SH-SY5Y (cell line): ENCODE results near the gene RPL12.

ENCODE experiments used
- GATA2 ChIP-seq: IDR thresholded peaks from 2 replicates; pipeline ENCODE4 v1.6.1; 2011; ENCODE audit warnings: mild to moderate bottlenecking, low read depth, low read length
- GATA3 ChIP-seq: IDR thresholded peaks from 2 replicates; pipeline ENCODE4 v1.6.1; 2011; ENCODE audit warnings: low read depth, mild to moderate bottlenecking, low read length, moderate library complexity

Gene RPL12

DNA sequence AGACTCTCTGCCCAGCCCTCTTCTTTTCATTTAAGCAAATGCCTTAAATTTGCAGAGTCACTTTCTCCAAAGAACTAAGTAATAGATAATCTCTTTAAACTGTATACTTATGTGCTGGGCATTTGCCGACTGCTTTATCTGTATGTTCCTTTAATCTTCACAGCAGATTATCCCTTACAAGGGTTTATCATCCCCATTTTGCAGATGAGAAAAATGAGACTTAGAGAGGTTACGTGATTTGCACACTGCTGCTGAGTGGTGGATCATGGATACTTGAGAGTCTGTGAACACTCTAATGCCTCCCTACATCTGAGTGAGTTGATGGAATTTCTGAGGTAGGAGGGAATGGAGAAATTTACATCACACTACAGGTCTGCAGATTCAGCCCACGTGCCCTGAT is 22.9 kb downstream of the RPL12 start:
- TF ChIP-seq GATA3 (no peak), GATA2 (no peak)

DNA sequence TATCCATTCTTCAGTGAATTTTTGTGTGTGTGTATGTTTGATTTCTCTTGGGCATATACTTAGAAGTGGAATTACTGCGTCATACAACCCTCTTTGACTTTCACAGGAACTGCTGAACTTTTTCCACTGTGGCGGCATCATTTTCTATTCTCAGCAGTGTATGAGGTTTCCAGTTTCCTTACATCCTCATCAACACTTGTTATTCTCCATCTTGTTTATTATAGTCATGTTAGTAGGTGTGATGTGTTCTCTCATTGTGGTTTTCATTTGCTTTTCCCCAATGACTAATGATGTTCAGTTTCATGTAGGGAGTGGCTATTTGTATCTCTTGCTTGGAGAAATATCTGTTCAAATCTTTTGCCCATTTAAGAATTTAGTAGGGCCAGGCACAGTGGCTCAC is 24.4 kb downstream of the RPL12 start:
- TF ChIP-seq GATA2 (no peak), GATA3 (no peak)

DNA sequence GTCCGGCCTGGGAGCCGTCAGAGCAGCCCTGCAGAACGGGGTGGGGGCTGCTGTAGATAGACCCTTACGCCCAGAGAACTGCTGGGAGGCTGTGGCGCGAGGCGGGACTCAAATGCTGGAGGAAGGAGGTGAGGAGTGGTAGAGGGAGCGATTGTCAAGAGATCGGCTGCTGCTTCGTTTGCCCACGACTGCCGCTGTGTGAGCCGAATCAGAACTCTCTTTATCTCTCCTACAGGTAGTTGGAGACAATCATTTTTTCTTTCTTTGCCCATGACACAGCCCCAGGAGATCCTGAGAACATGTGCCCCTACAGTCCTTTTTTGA is 26.6 kb downstream of the RPL12 start:
- no peak for TF ChIP-seq GATA3
- no peak for TF ChIP-seq GATA2

DNA sequence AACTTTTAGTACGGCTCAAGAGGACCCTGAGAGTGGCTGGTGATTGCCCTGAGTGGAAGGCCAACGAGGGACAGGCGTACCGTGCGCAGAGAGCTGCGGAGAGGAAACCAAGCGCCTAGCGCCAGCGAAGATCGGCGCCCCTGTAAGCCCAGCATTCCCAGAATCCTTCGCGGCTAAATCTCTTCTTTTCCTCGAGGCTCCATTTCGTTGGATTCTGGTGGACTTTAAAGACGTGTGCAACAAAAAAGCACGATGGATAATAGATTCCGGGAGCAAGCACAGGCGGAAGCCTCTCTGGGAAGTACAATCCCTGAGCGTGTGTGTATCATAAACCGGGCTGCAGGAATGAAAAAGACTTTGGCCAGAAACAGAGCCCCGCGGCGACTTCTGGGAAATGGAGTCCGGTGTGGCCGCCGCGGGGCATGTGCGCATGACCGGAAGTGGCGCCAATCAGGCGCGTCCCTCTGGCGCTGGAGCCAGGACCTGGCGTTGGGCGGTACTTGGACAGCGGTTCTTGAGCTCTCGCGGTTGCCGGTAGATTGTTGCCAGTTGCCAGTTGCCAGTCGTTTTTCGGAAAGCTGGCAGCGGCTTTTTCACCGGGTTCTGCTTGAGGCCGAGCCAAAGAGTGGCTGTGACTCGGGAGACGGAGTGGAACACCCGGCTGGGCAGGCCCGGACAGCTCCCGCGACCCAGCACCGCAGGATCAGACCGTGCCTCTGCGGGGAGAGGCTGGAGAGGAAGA is 27.1 kb downstream of the RPL12 start, which contains the start of gene ZNF79:
Gene ZNF79, plus strand, starts transcription at position 449 of the 742 bp plus-strand sequence. CDS start 406 bp downstream, outside the sequence.
- TF ChIP-seq GATA3: no peak

DNA sequence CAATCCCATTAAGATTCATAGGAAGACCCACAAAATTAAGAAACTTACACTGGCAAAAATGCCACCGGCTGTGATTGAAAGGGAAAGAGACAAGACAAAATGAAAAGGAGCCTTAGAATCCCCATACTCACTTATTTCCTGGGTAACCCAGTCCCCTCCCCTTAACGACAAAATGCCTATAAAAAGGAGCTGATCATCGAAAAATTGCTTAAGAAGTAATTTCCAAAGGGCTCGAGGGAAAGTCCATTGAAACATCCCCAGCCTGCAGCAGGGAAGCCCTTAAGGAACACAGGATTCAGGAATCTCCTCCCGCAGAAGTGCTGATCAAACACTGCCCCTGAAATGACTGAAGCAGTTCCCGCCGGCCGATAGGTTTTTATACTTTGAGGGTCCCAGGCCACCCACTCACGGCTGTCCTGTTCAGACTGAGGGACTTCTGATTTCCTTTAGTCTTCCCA is 27.7 kb downstream of the RPL12 start:
- TF ChIP-seq GATA2 (no peak), GATA3 (no peak)

DNA sequence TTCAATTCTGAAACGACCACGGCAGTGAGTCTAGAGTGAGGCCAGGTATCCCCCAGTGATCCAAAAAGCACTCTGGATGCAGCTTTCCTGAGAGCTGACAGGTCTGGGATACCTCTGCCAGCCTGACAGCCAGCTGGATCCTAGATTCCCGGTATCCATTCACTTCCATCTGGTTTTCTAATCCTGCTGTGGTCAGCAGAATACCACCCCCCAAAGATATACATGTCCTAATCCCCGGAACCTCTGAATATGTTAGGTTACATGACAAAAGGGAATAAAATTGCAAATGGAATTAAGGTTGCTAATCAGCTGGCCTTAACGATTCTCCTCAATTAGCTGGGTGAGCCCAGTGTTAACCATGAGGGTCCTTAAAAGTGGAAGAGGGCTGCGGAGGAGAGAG is 28.4 kb downstream of the RPL12 start:
- TF ChIP-seq GATA2: no peak
- TF ChIP-seq GATA3: no peak

DNA sequence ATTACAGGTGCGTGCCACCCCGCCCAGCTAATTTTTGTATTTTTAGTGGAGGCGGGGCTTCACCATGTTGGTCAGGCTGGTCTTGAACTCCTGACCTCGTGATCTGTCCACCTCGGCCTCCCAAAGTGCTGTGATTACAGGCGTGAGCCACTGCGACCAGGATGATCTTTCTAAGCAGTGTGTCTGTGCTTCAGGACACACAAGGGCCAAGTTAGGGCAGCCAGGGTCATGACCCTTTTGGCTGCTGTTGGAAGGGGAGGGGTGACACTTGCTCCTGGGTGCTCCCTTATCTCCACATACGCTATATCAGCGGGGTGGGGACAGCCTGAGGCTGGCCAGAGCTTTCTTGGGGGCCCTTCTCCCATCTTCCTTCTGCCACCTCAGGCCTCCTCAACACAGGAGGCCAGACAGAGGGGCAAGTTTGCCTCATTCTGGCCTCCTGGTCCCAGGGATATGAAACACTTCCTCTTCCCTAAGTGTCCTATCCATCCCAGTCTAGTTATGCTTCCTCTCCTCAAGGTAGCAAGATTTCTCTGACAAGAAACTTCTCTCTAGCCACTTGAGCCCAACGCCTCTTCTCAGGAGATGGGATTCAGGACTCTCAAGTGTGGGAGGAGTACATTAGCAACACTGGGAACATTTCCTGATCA is 28.9 kb downstream of the RPL12 start:
- no peak for TF ChIP-seq GATA2
- no peak for TF ChIP-seq GATA3

DNA sequence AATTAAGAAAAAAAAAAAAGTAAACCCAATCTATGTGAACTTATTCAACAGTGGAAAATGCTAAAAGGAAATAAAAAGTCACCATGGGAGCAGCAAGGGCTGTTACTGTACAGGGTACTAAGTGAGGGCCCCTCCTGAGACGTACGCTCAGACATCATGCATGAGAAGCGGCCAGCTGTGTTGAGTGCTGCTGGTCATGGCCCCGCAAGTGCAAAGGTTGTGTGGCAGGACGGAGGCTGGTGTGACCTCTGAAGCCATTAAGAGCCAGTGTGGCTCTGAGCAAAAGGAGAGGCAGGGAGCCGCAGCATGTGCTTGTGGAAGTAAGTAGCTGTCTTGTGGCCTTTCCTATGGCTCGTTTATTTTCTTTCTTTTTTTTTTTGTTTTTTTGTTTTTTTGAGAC is 30.1 kb downstream of the RPL12 start:
- TF ChIP-seq GATA2 (no peak), GATA3 (no peak)

DNA sequence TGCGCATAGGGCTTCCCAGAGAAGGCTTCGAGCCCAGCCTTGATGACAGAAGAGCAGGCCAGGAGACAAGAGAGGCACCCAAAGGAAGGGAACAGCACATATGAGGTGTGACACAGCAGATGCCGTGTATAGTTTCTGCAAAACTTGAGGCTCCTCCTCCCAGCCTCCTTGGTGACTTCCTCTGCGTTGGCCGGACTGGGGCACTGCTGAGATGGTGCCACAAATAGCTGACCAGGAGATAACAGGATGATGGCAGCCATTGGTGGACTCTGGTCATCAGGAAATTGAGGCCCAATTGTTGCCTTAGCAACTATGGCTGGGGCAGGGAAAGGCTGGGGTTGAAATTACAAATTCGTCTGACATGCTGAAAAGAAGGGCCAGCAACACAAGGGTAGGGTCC is 31.9 kb downstream of the RPL12 start:
- TF ChIP-seq GATA2: no peak
- TF ChIP-seq GATA3: no peak

DNA sequence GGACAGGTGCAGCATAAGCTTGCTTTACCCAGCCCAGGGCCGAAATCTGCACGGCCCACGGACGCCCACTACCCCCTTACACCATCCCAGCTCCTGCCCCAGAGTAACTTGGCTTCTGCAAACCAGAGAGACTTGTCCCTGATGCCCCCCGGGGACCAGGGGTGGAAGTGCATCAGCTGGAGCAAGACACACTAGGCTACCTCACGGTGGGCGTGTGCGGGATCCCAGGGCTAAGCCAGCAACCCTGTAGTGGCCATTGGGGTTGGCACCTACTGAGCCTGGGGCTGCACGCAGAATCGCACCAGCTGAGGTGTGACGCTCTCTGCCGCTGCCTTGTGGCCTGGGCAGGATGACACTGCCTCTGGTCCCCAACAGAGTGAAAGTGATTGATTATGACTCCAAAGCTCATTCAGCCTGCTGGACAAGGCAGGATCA is 33.2 kb downstream of the RPL12 start:
- no peak for TF ChIP-seq GATA3
- no peak for TF ChIP-seq GATA2

DNA sequence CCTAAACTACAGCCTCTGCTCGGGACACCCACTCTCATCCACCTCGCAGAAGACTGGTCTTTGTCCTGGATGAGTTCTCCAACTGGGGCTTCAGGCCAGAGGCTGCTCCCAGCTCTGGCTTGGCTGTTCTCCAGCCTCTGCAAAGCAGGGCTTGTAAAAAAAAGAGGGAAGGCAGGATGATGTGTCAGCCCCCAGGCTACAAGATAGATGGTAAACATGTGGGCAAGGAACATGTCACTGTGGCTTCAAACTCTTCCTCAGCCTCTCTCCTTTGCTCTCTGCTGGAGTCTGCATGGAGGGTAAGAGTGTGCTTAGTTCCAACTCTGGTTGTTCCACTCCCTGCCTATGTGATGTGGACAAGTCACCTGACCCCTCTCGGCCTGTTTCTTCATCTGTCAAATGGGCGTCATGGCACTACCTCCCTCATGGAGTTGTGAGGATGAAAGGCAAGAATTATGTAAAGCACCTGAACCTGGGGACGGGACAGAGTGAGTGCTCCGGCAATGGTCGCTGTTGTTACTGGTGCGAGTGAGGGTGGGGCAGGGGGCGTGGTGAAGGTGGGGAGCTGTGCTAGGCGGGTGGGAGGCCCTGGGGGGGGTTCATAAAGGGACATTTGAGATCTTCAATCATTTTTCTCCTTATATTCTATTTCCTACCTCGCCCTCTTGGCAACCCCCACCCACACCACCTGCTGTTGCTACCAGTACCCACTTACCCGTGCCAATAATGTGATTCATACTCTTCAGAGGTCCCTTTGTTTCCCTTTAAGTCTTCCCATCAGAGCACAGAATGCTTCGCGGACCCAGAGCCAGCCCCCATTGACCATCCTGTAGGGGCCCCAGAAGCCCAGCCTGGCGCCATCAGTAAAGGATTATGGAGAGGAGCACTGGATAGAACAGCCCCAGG is 33.8 kb downstream of the RPL12 start:
- TF ChIP-seq GATA2 (no peak), GATA3 (no peak)

DNA sequence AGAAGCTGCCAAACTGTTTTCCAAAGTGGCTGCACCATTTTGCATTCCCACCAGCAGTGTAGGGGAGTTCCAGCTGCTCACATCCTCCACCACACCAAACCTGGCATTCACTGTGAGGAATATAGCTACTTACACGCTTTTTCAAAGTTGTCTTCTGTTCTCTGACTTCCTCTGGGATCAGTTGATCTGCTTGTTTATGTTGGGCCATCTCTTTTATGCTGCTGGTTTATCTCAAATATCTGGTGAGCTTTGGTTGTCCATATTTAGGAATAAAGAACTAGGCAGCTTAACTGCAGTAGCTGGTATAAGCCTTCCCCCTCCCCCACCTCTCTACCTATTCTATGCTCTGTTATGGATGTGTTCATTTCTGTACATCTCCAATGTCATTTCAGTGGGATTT is 35.5 kb downstream of the RPL12 start:
- TF ChIP-seq GATA2 (no peak), GATA3 (no peak)

DNA sequence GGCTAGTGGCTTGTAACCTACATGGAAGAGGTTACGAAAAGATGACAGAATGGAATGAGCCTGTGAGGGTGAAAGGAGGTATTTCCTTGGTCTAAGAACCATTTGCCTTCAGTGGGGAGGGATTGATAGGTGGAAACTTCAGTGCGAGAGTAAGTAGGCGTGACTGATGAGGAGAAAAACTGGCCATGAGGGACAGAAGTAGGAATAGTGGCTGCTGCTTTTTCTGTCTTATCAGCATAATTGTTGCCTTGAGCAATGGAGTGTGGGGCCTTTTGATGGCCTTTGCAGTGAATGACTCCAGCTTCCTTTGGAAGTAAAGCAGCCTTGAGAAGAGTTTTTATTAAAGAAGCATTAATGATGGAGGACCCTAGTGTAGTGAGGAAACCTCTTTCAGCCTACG is 36.1 kb downstream of the RPL12 start:
- TF ChIP-seq GATA2 (no peak), GATA3 (no peak)

DNA sequence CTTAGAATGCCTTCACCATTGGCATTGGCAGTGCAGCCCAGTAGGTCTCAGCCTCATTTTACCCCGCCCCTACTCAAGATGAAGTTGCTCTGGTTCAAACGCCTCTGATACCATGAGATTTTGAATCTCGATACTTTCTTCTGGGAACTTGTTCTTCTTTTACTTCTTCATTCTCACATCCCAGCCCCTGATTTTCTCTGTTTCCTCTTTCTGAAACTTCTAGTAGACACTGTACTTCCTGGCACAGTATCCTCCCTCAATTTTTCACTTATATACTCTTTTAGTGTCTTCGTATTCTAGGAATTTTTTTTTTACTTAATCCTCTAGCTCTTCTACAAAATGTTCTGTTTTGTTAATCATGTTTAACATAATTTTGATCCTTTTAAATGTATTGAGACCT is 40.1 kb downstream of the RPL12 start:
- no peak for TF ChIP-seq GATA3
- no peak for TF ChIP-seq GATA2
